C1 segment of cervical spinal cord (tissue), 14 donors: ENCODE measurements around the gene CT45A5.
"Not testable (repeated sequence)": the region's sequence is repeated elsewhere in the genome, so short reads cannot be mapped to it uniquely, and the experiment has no call there.

Experiments used
- DNase-seq, 14 donors: peaks; one replicate each; lab custom pipeline; 2025; lab: John Stamatoyannopoulos, UW

The CT45A5 gene, protein sequence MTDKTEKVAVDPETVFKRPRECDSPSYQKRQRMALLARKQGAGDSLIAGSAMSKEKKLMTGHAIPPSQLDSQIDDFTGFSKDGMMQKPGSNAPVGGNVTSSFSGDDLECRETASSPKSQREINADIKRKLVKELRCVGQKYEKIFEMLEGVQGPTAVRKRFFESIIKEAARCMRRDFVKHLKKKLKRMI

DNA sequence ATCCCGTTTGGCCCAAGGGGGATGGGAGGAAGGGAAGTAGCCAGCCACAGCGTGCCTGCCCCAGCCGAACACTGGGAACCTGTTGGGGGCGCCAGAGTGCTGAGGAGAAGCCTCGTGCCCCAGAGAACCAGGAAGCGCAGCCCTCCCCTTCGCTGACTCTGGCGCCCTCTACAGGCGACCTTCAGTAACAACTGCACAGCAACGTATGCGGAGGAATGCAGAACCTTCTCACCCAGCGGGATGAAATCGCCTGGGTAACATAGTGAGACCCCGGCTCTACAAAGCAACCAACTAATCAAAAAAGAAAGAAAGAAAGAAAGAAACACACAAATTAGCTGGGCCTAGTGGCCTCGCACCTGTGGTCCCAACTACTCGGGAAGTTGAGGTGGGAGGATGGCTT lies at the start of gene CT45A5:
Gene CT45A5 (minus strand): TSS at position 101 of the 400 bp plus-strand sequence. CDS start 3,774 bp downstream, outside the sequence.
- DNase-seq = not testable (repeated sequence)

DNA sequence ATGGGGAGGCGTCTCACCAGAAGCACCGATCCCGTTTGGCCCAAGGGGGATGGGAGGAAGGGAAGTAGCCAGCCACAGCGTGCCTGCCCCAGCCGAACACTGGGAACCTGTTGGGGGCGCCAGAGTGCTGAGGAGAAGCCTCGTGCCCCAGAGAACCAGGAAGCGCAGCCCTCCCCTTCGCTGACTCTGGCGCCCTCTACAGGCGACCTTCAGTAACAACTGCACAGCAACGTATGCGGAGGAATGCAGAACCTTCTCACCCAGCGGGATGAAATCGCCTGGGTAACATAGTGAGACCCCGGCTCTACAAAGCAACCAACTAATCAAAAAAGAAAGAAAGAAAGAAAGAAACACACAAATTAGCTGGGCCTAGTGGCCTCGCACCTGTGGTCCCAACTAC lies 34.6 kb upstream of the CT45A5 start, which contains the start of gene CT45A2:
Gene CT45A2 (minus strand): TSS at position 101 of the 400 bp plus-strand sequence. CDS start 3,747 bp downstream, outside the sequence.
- DNase-seq = not testable (repeated sequence)

GRCh38 chrX:135802687-135803086 lies 17.4 kb upstream of the CT45A5 start, which contains the start of gene CT45A6:
TSS of gene CT45A6 (minus strand) at chrX:135802787. CDS start at chrX:135798993, 3,794 bp downstream.
- DNase-seq = not testable (repeated sequence)

- DNase-seq = not testable (repeated sequence)
Observed at GRCh38 chrX:135768091-135768490, 17.2 kb downstream of the CT45A5 start, which contains the start of gene CT45A3. TSS of gene CT45A3 (minus strand) at chrX:135768191. CDS start at chrX:135764444, 3,747 bp downstream.

DNA sequence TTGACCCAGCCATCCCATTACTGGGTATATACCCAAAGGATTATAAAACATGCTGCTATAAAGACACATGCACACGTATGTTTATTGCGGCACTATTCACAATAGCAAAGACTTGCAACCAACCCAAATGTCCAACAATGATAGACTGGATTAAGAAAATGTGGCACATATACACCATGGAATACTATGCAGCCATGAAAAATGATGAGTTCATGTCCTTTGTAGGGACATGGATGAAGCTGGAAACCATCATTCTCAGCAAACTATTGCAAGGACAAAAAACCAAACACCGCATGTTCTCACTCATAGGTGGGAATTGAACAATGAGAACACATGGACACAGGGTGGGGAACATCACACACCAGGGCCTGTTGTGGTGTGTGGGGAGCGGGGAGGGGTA lies 40.6 kb downstream of the CT45A5 start:
- DNase-seq = not testable (repeated sequence)

- DNase-seq = no peak
Observed at GRCh38 chrX:135741192-135741715, 44.0 kb downstream of the CT45A5 start.

DNA sequence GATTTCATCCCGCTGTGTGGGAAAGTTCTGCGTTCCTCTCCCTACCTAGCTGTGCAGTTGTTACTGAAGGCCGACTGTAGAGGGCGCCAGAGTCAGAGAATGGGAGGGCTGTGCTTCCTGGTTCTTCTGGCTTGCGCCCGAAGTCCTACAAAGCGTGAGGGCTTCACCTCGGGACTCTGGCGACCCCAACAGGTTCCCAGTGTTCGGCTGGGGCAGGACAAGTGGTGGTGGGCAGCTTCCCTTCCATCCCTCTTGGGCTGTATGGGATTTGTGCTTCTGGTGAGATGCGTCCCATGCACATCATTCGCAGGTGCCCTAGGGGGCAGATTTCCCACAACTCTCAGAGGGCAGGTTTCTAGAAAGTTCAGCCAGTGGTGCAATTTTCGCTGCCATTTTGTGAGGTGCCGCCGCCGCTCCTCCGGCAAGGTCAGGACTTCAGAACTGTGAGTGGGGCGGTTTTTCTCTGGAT lies 44.6 kb downstream of the CT45A5 start:
- DNase-seq = no peak

DNA sequence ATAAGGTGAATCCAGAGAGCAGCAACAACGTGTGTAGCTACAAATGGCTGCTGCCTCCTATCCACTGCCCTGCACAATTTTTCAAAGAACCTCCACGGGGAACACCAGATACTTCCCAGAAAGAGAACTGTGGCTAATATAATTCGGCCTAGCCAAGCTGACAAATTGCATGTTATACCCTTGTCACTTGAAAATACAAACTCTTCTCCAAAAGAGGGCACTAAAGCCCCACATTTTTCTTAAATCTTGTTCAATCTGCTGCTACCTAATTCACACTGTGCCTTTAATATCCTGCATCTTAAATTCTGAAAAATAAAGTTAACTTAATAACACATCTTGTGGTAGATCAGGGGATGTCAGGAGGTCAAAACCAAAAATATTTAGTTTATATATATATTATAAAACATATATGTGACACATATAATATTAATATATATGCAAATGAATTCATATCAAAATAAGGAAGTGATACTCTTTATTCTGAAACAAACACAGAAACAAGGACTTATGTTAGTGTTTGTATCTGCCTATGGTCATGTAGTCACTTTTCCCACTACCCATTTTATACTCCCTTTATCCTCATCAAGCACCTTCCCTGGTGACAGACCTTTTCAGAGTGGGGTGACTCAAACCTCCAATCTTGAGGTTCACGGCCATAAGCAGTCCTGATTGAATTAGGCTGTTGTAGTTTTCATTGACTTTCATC lies 47.8 kb downstream of the CT45A5 start:
- no peak for DNase-seq

DNA sequence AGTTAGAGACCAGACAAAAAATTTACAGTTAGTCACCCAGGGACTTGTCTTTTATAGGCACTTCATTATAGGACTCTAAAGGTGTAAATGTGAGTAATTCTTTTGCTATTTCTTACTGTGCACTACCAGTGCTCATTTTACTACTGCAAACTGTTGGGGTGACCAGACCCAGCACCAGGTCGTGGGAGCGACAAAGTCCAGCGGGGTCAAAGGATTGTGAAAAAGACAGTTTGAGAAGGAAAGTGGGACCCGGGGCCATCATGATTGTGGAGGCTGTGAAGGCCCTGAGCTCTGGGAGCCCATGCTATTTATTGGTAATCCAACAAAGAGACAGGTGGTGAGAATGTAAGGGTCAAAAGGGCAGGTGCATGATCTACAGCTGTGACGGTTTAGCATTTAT lies 50.6 kb downstream of the CT45A5 start:
- not testable (repeated sequence) for DNase-seq
